Loucy (cell line): ENCODE measurements around the gene ALKBH3.

Experiments
- H2AFZ ChIP-seq: fragments of 200-600 bp; sonication (generic); 2 replicates; pipeline ENCODE4 v1.6.0; 2016; ENCODE audit warnings: antibody characterized with exemption, mild to moderate bottlenecking, low read length, moderate library complexity
- H3F3A ChIP-seq: fragments of 200-600 bp; 2 replicates; pipeline ENCODE4 v1.6.0; 2016; ENCODE audit warnings: antibody characterized with exemption, low read depth, mild to moderate bottlenecking
- H3K27me3 ChIP-seq: fragments of 200-600 bp; sonication (generic); 2 replicates; pipeline ENCODE4 v1.6.1; 2014; ENCODE audit warnings: low read length, mild to moderate bottlenecking; ENCODE audit not compliant: insufficient read depth, poor library complexity, severe bottlenecking
- H3K36me3 ChIP-seq: fragments of 200-600 bp; sonication (generic); 2 replicates; pipeline ENCODE4 v1.6.1; 2016; ENCODE audit warnings: low read length; ENCODE audit not compliant: insufficient read depth
- H3K4me1 ChIP-seq: fragments of 200-600 bp; sonication (generic); 2 replicates; pipeline ENCODE4 v1.5.1; 2014; ENCODE audit warnings: low read length, mild to moderate bottlenecking; ENCODE audit not compliant: insufficient read depth, poor library complexity, severe bottlenecking
- H3K4me2 ChIP-seq: fragments of 200-600 bp; sonication (generic); 2 replicates; pipeline ENCODE4 v1.6.0; 2014; ENCODE audit warnings: antibody characterized with exemption, low read length, low read depth, mild to moderate bottlenecking; ENCODE audit not compliant: poor library complexity, severe bottlenecking
- H3K4me3 ChIP-seq: fragments of 200-600 bp; sonication (generic); 2 replicates; pipeline ENCODE4 v1.5.1; 2014; ENCODE audit warnings: low read length, mild to moderate bottlenecking, mixed read lengths; ENCODE audit not compliant: poor library complexity, severe bottlenecking
- H3K79me2 ChIP-seq: fragments of 200-600 bp; sonication (generic); 2 replicates; pipeline ENCODE4 v1.6.1; 2014; ENCODE audit warnings: low read length; ENCODE audit not compliant: insufficient read depth
- H3K9ac ChIP-seq: fragments of 200-600 bp; sonication (generic); 2 replicates; pipeline ENCODE4 v1.6.0; 2014; ENCODE audit warnings: mild to moderate bottlenecking, low read depth, low read length, moderate library complexity; ENCODE audit not compliant: poor library complexity, severe bottlenecking
- H3K9me2 ChIP-seq: fragments of 200-600 bp; sonication (generic); replicated peaks from 2 replicates; pipeline ENCODE4 v1.6.1; 2016; ENCODE audit warnings: low read depth, low read length, mixed read lengths
- H3K9me3 ChIP-seq: fragments of 200-600 bp; sonication (generic); 2 replicates; pipeline ENCODE4 v1.6.1; 2014; ENCODE audit warnings: mild to moderate bottlenecking, antibody characterized with exemption, low read length, low read depth; ENCODE audit not compliant: insufficient read depth
- H4K20me1 ChIP-seq: fragments of 200-600 bp; sonication (generic); 2 replicates; pipeline ENCODE4 v1.6.0; 2014; ENCODE audit warnings: antibody characterized with exemption, low read length, mild to moderate bottlenecking; ENCODE audit not compliant: insufficient read depth, poor library complexity, severe bottlenecking
- CTCF ChIP-seq: fragments of 200-600 bp; sonication (generic); conservative IDR thresholded peaks from 2 replicates; pipeline ENCODE4 v1.5.1; 2014; ENCODE audit warnings: mild to moderate bottlenecking, antibody characterized with exemption, low read length
- EZH2phosphoT487 ChIP-seq: fragments of 200-600 bp; IDR thresholded peaks from 2 replicates; pipeline ENCODE4 v1.6.1; 2018; ENCODE audit warnings: antibody characterized with exemption, mild to moderate bottlenecking, moderate library complexity, borderline replicate concordance

The ALKBH3 gene

GRCh38 chr11:43905813-43906241 lies 25.2 kb downstream of the ALKBH3 start:
- Histone ChIP-seq H3F3A (no peaks in the 10 kb centered on the region), H3K36me3 (peaks cover 53% of the 10 kb centered on the region; the same call in 1 of the 2 replicates), H4K20me1 (no peaks in the 10 kb centered on the region), H3K9me2 (no peaks in the 10 kb centered on the region), H3K9ac (no peak overlapping the region), H3K27me3 (no peaks in the 10 kb centered on the region), H3K4me3 (no peak overlapping the region), H2AFZ (no peak overlapping the region), H3K4me1 (no peaks in the 10 kb centered on the region), H3K4me2 (no peak overlapping the region), H3K79me2 (no peaks in the 10 kb centered on the region), H3K9me3 (no peaks in the 10 kb centered on the region)
- no peak for TF ChIP-seq EZH2phosphoT487
- TF ChIP-seq CTCF, result no peak

- no peaks in the 10 kb centered on the region for H4K20me1 ChIP-seq
- H3K9ac ChIP-seq, result no peak overlapping the region
- no peaks in the 10 kb centered on the region for H3K79me2 ChIP-seq
- no peaks in the 10 kb centered on the region for H3K9me2 ChIP-seq
- no peaks in the 10 kb centered on the region for H3K4me1 ChIP-seq
- no peak overlapping the region for H2AFZ ChIP-seq
- no peak for TF ChIP-seq EZH2phosphoT487
- TF ChIP-seq CTCF, result no peak
- no peaks in the 10 kb centered on the region for H3F3A ChIP-seq
- peaks cover 47% of the 10 kb centered on the region; the same call in 1 of the 2 replicates for H3K36me3 ChIP-seq
- H3K4me3 ChIP-seq, result no peak overlapping the region
- no peaks in the 10 kb centered on the region for H3K27me3 ChIP-seq
- no peak overlapping the region for H3K4me2 ChIP-seq
- H3K9me3 ChIP-seq, result no peaks in the 10 kb centered on the region
Measured at GRCh38 chr11:43907028-43907975, 26.7 kb downstream of the ALKBH3 start.

DNA sequence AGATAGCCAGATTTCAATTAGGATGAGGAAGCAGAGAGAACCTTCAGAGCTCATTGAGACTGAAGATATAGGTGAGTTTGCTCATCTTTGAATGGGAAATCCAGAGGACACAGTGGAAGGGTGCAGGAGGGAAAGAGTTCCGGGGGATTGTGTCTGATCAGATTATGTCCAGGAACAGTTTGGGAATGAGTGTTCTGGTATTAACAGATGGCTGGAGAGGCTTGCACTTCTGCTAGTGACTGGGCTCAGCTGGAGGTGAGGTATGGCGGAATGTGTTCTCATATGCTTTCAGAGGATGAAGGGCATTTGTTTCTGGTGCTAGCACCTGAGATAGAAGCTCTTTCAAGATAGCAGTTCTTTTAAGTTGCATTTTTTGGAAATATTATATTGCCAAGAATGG lies 27.6 kb downstream of the ALKBH3 start:
- Histone ChIP-seq H3K4me1 (no peaks in the 10 kb centered on the region), H2AFZ (no peak overlapping the region), H3K4me3 (no peak overlapping the region), H3K9ac (no peak overlapping the region), H3K27me3 (no peaks in the 10 kb centered on the region), H4K20me1 (no peaks in the 10 kb centered on the region), H3K36me3 (peaks cover 40% of the 10 kb centered on the region; the same call in 1 of the 2 replicates), H3K4me2 (no peak overlapping the region), H3K9me3 (no peaks in the 10 kb centered on the region), H3K79me2 (no peaks in the 10 kb centered on the region), H3K9me2 (no peaks in the 10 kb centered on the region), H3F3A (no peaks in the 10 kb centered on the region)
- TF ChIP-seq EZH2phosphoT487 (no peak), CTCF (no peak)
